Measurements from ENCODE around the gene LCE7A.

The LCE7A gene

GRCh38 chr1:152880907-152881306 is 21.1 kb downstream of the LCE7A start:
- peak; percentile 2 for DNase-seq

- DNase-seq: no peak
Observed at GRCh38 chr1:152884085-152884484, 24.3 kb downstream of the LCE7A start.

- no peak for DNase-seq
Observed at GRCh38 chr1:152884506-152884905, 24.7 kb downstream of the LCE7A start.

- DNase-seq: no peak
Observed at GRCh38 chr1:152884966-152885624, 25.3 kb downstream of the LCE7A start.

- no peak for DNase-seq
Observed at GRCh38 chr1:152886085-152886484, 26.3 kb downstream of the LCE7A start.

- no peak for DNase-seq
Observed at GRCh38 chr1:152886758-152887409, 27.1 kb downstream of the LCE7A start.

- DNase-seq: no peak
Observed at GRCh38 chr1:152888126-152888525, 28.3 kb downstream of the LCE7A start.

GRCh38 chr1:152899027-152899426 is 39.2 kb downstream of the LCE7A start:
- no peak for DNase-seq

GRCh38 chr1:152899883-152900282 is 40.1 kb downstream of the LCE7A start:
- no peak for DNase-seq

GRCh38 chr1:152901631-152902030 is 41.8 kb downstream of the LCE7A start:
- no peak for DNase-seq

GRCh38 chr1:152902636-152903035 is 42.8 kb downstream of the LCE7A start:
- no peak for DNase-seq

- DNase-seq: no peak
Observed at GRCh38 chr1:152904688-152905440, 45.1 kb downstream of the LCE7A start.

GRCh38 chr1:152906023-152906565 is 46.3 kb downstream of the LCE7A start:
- no peak for DNase-seq

GRCh38 chr1:152907686-152908601 is 48.1 kb downstream of the LCE7A start, which contains the start of gene IVL:
TSS of gene IVL (plus strand) at chr1:152908546. CDS start at chr1:152909798, 1,252 bp downstream.
- DNase-seq: no peak

GRCh38 chr1:152909206-152909605 is 49.4 kb downstream of the LCE7A start:
- DNase-seq: no peak
